Smooth muscle cell (in vitro differentiated cells): ENCODE data around the gene SPACA7. TPM values are rescaled to one million over a fixed set of nuclear protein-coding genes. Genes with fewer than 3 reads are reported as not detected.

Experiments used
- DNase-seq: peaks from one replicate; lab custom pipeline; 2025; ENCODE audit not compliant: unreplicated experiment; lab: John Stamatoyannopoulos, UW
- H2AFZ ChIP-seq: fragments of 200-600 bp; sonication (generic); 2 replicates; pipeline ENCODE4 v1.6.0; 2016; ENCODE audit warnings: antibody characterized with exemption, low read depth, mild to moderate bottlenecking
- H3F3A ChIP-seq: fragments of 200-600 bp; sonication (generic); 2 replicates; pipeline ENCODE4 v1.6.0; 2017; ENCODE audit warnings: antibody characterized with exemption, low read depth
- H3K27ac ChIP-seq: fragments of 200-600 bp; sonication (generic); 2 replicates; pipeline ENCODE4 v1.5.1; 2016; ENCODE audit warnings: low read depth, mild to moderate bottlenecking
- H3K27me3 ChIP-seq: fragments of 200-600 bp; sonication (generic); 2 replicates; pipeline ENCODE4 v1.6.1; 2016; ENCODE audit warnings: low read depth, mild to moderate bottlenecking
- H3K36me3 ChIP-seq: fragments of 200-600 bp; sonication (generic); 2 replicates; pipeline ENCODE4 v1.5.1; 2016; ENCODE audit warnings: low read depth
- H3K4me1 ChIP-seq: fragments of 200-600 bp; sonication (generic); 2 replicates; pipeline ENCODE4 v1.5.1; 2016; ENCODE audit warnings: low read depth
- H3K4me2 ChIP-seq: fragments of 200-600 bp; sonication (generic); 2 replicates; pipeline ENCODE4 v1.6.0; 2016; ENCODE audit warnings: mild to moderate bottlenecking
- H3K4me3 ChIP-seq: fragments of 200-600 bp; sonication (generic); 2 replicates; pipeline ENCODE4 v1.5.1; 2016; ENCODE audit warnings: mild to moderate bottlenecking
- H3K79me2 ChIP-seq: fragments of 200-600 bp; sonication (generic); 2 replicates; pipeline ENCODE4 v1.6.0; 2016; ENCODE audit warnings: low read depth, mild to moderate bottlenecking
- H3K9ac ChIP-seq: fragments of 200-600 bp; sonication (generic); 2 replicates; pipeline ENCODE4 v1.6.0; 2016; ENCODE audit warnings: low read depth
- H3K9me3 ChIP-seq: fragments of 200-600 bp; sonication (generic); replicated peaks from 2 replicates; pipeline ENCODE4 v1.5.1; 2016; ENCODE audit warnings: low read depth
- H4K20me1 ChIP-seq: fragments of 200-600 bp; sonication (generic); 2 replicates; pipeline ENCODE4 v1.6.0; 2016; ENCODE audit warnings: low read depth
- CTCF ChIP-seq: fragments of 200-600 bp; sonication (generic); IDR thresholded peaks from 2 replicates; pipeline ENCODE4 v1.5.1; 2017; ENCODE audit warnings: borderline replicate concordance, mild to moderate bottlenecking, antibody characterized with exemption; ENCODE audit not compliant: insufficient read depth, poor library complexity, severe bottlenecking
- WGBS: methylation state at CpG from one replicate; pipeline ENCODE4 v1.1.7; 2016; ENCODE audit warnings: low lambda C conversion rate; 5-methylcytosine and 5-hydroxymethylcytosine counted together
- polyA plus RNA-seq: library from polyadenylated mRNA; unstranded; fragments of >200 nt; fragmentation: Nextera tagmentation; extraction: Ambion mirVana; gene quantifications from 2 replicates; pipeline ENCODE4 v1.2.1, GENCODE V29; 2016
- total RNA-seq: library from RNA; depleted of rRNA; stranded (reverse); fragments of >200 nt; gene quantifications from 2 replicates; pipeline ENCODE4 v1.2.3, GENCODE V29; 2014

The SPACA7 gene
- total and polyA plus RNA-seq, 2 experiments from 2014 or later = not detected

DNA sequence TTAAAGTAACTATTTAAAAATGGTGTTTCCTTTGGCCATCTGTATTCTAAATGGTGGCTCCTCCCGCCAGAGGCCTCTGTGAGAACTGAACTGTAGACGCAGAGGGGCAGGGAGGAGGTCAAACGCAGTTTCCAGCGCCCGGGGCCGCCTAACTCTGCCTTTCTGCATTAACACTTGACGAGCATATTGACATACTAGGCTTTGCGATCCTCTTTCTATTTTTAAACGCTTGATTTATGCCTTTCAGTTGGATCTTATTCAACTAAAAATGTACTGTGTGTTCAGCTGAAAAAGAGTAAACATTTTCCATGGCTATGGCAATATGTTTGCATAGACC lies 74.7 kb downstream of the SPACA7 start:
- no peaks in the 10 kb centered on the region for H4K20me1 ChIP-seq
- no peak overlapping the region for H3K4me3 ChIP-seq
- no peaks in the 10 kb centered on the region for H3K27me3 ChIP-seq
- no peaks in the 10 kb centered on the region for H3K36me3 ChIP-seq
- H3K79me2 ChIP-seq = no peaks in the 10 kb centered on the region
- no peaks in the 10 kb centered on the region for H3F3A ChIP-seq
- H3K4me2 ChIP-seq = no peak overlapping the region
- H3K27ac ChIP-seq = no peak overlapping the region
- H3K9ac ChIP-seq = no peak overlapping the region
- H2AFZ ChIP-seq = no peak overlapping the region
- WGBS = 83% methylated on average over 9 of the region's 9 CpGs
- H3K9me3 ChIP-seq = no peaks in the 10 kb centered on the region
- no peak for DNase-seq
- no peak for TF ChIP-seq CTCF
- no peaks in the 10 kb centered on the region for H3K4me1 ChIP-seq

GRCh38 chr13:112451512-112452379 lies 75.6 kb downstream of the SPACA7 start:
- Histone ChIP-seq H3K9me3 (no peaks in the 10 kb centered on the region), H3K36me3 (no peaks in the 10 kb centered on the region), H3K27me3 (no peaks in the 10 kb centered on the region), H3K4me1 (no peaks in the 10 kb centered on the region), H3F3A (no peaks in the 10 kb centered on the region), H3K4me3 (no peak overlapping the region), H2AFZ (no peak overlapping the region), H3K79me2 (no peaks in the 10 kb centered on the region), H3K4me2 (no peak overlapping the region), H4K20me1 (no peaks in the 10 kb centered on the region), H3K9ac (no peak overlapping the region), H3K27ac (no peak overlapping the region)
- no peak for TF ChIP-seq CTCF
- 85% methylated on average over 29 of the region's 43 CpGs for WGBS
- DNase-seq = no peak

DNA sequence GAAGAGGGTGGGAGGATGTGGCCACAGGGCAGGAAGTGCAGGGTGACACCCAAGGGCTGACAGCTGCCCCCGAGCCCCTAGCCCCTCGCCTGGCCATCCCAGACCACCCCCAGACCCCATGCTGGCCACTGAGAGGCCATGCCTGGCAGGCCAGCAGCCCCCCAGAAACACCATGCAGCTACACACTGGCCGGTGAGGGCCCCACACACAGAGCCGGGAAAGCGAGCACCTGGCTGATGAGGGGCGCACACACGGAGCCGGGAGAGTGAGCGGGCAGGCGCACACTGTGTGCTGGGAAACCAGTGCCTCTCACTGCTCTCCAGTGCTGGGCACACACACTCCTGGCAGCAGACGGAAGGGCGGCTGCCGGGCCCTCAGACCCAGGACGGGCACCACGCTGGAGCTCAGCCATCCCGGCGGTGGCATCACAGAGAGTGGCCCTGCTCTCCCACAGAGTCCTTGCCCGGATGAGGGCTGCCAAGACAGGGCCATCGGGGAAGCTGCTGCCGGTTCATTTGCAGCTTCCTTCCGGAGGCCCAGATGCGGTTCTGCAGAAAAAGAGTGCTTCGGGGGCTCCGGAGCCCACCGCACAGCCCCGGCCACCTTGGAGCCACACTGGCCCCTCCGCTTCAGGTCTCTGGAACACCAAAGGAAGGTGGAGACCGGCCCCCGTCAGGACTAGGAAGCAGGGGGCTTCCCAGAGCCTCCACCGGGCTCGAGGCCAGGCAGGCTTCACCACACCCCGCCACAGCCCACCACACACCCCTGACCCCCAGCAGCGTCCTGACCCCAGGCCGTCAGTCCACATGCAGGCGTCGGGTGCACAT lies 76.4 kb downstream of the SPACA7 start:
- Histone ChIP-seq H3K4me3 (no peak overlapping the region), H3K9me3 (no peaks in the 10 kb centered on the region), H3K4me1 (no peaks in the 10 kb centered on the region), H4K20me1 (no peaks in the 10 kb centered on the region), H3K27me3 (no peaks in the 10 kb centered on the region), H3F3A (no peaks in the 10 kb centered on the region), H3K4me2 (no peak overlapping the region), H3K9ac (no peak overlapping the region), H3K79me2 (no peaks in the 10 kb centered on the region), H2AFZ (no peak overlapping the region), H3K27ac (no peak overlapping the region), H3K36me3 (no peaks in the 10 kb centered on the region)
- no peak for DNase-seq
- WGBS = 84% methylated on average over 34 of the region's 36 CpGs
- no peak for TF ChIP-seq CTCF
